GM23338 (cell line): Measurements from ENCODE around the gene MAPK8IP3. TPM values are rescaled to one million over a fixed set of nuclear protein-coding genes. Genes with fewer than 3 reads are reported as not detected.
"Not testable (repeated sequence)": the region's sequence is repeated elsewhere in the genome, so short reads cannot be mapped to it uniquely, and the experiment has no call there.

Experiments used
- ATAC-seq: fragments of 200-7000 bp; cut with Tn5 transposase; 3 replicates; pipeline ENCODE4 v1.9.1; 2020
- DNase-seq: peaks from one replicate; pipeline ENCODE4 v3.0.0-alpha.2; 2015; ENCODE audit warnings: low spot score
- H2AFZ ChIP-seq: fragments of 200-600 bp; sonication (generic); 2 replicates; pipeline ENCODE4 v1.8.0; 2016; ENCODE audit warnings: antibody characterized with exemption, mild to moderate bottlenecking, moderate library complexity
- H3F3A ChIP-seq: fragments of 200-600 bp; sonication (generic); replicated peaks from 2 replicates; pipeline ENCODE4 v1.8.0; 2017; ENCODE audit warnings: antibody characterized with exemption, mixed run types, low read depth
- H3K27ac ChIP-seq: fragments of 200-600 bp; sonication (generic); 2 replicates; pipeline ENCODE4 v1.6.1; 2016; ENCODE audit warnings: low read depth
- H3K27me3 ChIP-seq: fragments of 200-600 bp; sonication (generic); 2 replicates; pipeline ENCODE4 v1.8.0; 2016; ENCODE audit warnings: mild to moderate bottlenecking, mixed run types, moderate library complexity; ENCODE audit not compliant: insufficient read depth
- H3K36me3 ChIP-seq: fragments of 200-600 bp; sonication (generic); 2 replicates; pipeline ENCODE4 v1.8.0; 2016; ENCODE audit warnings: mild to moderate bottlenecking; ENCODE audit not compliant: insufficient read depth
- H3K4me1 ChIP-seq: fragments of 200-600 bp; sonication (generic); 2 replicates; pipeline ENCODE4 v1.8.0; 2016; ENCODE audit warnings: mild to moderate bottlenecking, moderate library complexity; ENCODE audit not compliant: insufficient read depth
- H3K4me2 ChIP-seq: fragments of 200-600 bp; sonication (generic); 2 replicates; pipeline ENCODE4 v1.7.1; 2017; ENCODE audit warnings: mixed run types
- H3K4me3 ChIP-seq: fragments of 200-600 bp; sonication (generic); 2 replicates; pipeline ENCODE4 v1.6.1; 2016; ENCODE audit warnings: mixed run types
- H3K79me2 ChIP-seq: fragments of 200-600 bp; sonication (generic); replicated peaks from 2 replicates; pipeline ENCODE4 v1.8.0; 2017; ENCODE audit warnings: mild to moderate bottlenecking; ENCODE audit not compliant: insufficient read depth
- H3K9me2 ChIP-seq: fragments of 200-600 bp; sonication (generic); 2 replicates; pipeline ENCODE4 v1.8.0; 2017; ENCODE audit not compliant: insufficient read depth
- H4K20me1 ChIP-seq: fragments of 200-600 bp; sonication (generic); replicated peaks from 2 replicates; pipeline ENCODE4 v1.8.0; 2017; ENCODE audit warnings: mild to moderate bottlenecking; ENCODE audit not compliant: insufficient read depth
- H3K27ac Mint-ChIP-seq: 2 replicates; pipeline ENCODE4 v1.8.0; 2020; ENCODE audit warnings: inconsistent platforms, mild to moderate bottlenecking, moderate library complexity, mixed read lengths
- H3K27me3 Mint-ChIP-seq: 3 replicates; pipeline ENCODE4 v1.8.0; 2022; ENCODE audit warnings: low read depth, mild to moderate bottlenecking, moderate library complexity, mixed read lengths, inconsistent platforms; ENCODE audit not compliant: insufficient read depth, poor library complexity
- H3K36me3 Mint-ChIP-seq: 3 replicates; pipeline ENCODE4 v1.8.0; 2021; ENCODE audit warnings: low read depth, mild to moderate bottlenecking, inconsistent platforms, moderate library complexity, mixed read lengths
- H3K4me1 Mint-ChIP-seq: 3 replicates; pipeline ENCODE4 v1.8.0; 2020; ENCODE audit warnings: mild to moderate bottlenecking, inconsistent platforms, mixed read lengths
- H3K4me3 Mint-ChIP-seq: 3 replicates; pipeline ENCODE4 v1.8.0; 2021; ENCODE audit warnings: moderate library complexity, mild to moderate bottlenecking, inconsistent platforms, mixed read lengths
- H3K9me3 Mint-ChIP-seq: 3 replicates; pipeline ENCODE4 v1.8.0; 2020; ENCODE audit warnings: moderate library complexity, mild to moderate bottlenecking, inconsistent platforms, mixed read lengths
- CTCF ChIP-seq, 2 experiments: fragments of 200-600 bp in 1 of 2; sonication (generic) in 1 of 2; conservative IDR thresholded peaks; 2 replicates each; pipeline versions ENCODE4 v1.5.1 to v1.6.1; 2016 to 2017; ENCODE audit warnings: antibody characterized with exemption in 2 of 2, low read depth in 2 of 2, mild to moderate bottlenecking in 2 of 2, moderate library complexity in 1 of 2
- EZH2phosphoT487 ChIP-seq: fragments of 200-600 bp; sonication (generic); IDR thresholded peaks from one replicate; pipeline ENCODE4 v1.8.1; 2018; ENCODE audit warnings: antibody characterized with exemption; ENCODE audit not compliant: unreplicated experiment
- JUNB ChIP-seq: IDR thresholded peaks from one replicate; pipeline ENCODE4 v1.6.1; 2016; ENCODE audit warnings: antibody characterized with exemption; ENCODE audit not compliant: unreplicated experiment
- NANOG ChIP-seq: IDR thresholded peaks from 2 replicates; pipeline ENCODE4 v1.6.1; 2016; ENCODE audit warnings: antibody characterized with exemption, borderline replicate concordance
- POLR2AphosphoS5 ChIP-seq: IDR thresholded peaks from 2 replicates; pipeline ENCODE4 v1.6.1; 2016; ENCODE audit warnings: antibody characterized with exemption, low read depth
- STAT1 ChIP-seq: IDR thresholded peaks from one replicate; pipeline ENCODE4 v1.6.1; 2016; ENCODE audit warnings: antibody characterized with exemption; ENCODE audit not compliant: unreplicated experiment
- ZNF114 ChIP-seq: fragments of 250-450 bp; sonication (Bioruptor Pico); IDR thresholded peaks from 2 replicates; pipeline ENCODE4 v1.5.0; 2020; ENCODE audit warnings: mild to moderate bottlenecking, moderate library complexity
- ZNF331 ChIP-seq: fragments of 250-450 bp; sonication (Bioruptor Pico); IDR thresholded peaks from 2 replicates; pipeline ENCODE4 v1.5.0; 2020; ENCODE audit warnings: low read depth, mild to moderate bottlenecking, moderate library complexity
- ZNF462 ChIP-seq: fragments of 250-450 bp; sonication (Bioruptor Pico); IDR thresholded peaks from 2 replicates; pipeline ENCODE4 v1.5.0; 2020; ENCODE audit warnings: mild to moderate bottlenecking, moderate library complexity
- polyA plus RNA-seq: library from polyadenylated mRNA; unstranded; fragments of >200 nt; fragmentation: Nextera tagmentation; extraction: Ambion mirVana; gene quantifications from 2 replicates; pipeline ENCODE4 v1.2.1, GENCODE V29; 2016
- total RNA-seq: library from RNA; depleted of rRNA; stranded (reverse); fragments of >200 nt; shearing (Covaris generic); gene quantifications from 2 replicates; pipeline ENCODE4 v1.2.3, GENCODE V29; 2014
- TF ChIP-seq, protein P1 (sequence below): IDR thresholded peaks from one replicate; pipeline ENCODE4 v1.6.1; 2018; ENCODE audit warnings: antibody characterized with exemption; ENCODE audit not compliant: unreplicated experiment

Gene MAPK8IP3
- total and polyA plus RNA-seq, 2 experiments from 2014 or later, result 11.3 to 58.4 TPM

GRCh38 chr16:1705324-1705687 lies 689 bp upstream of the MAPK8IP3 start:
- ATAC-seq, result peak; percentile 8
- peak; percentile 18 for DNase-seq

DNA sequence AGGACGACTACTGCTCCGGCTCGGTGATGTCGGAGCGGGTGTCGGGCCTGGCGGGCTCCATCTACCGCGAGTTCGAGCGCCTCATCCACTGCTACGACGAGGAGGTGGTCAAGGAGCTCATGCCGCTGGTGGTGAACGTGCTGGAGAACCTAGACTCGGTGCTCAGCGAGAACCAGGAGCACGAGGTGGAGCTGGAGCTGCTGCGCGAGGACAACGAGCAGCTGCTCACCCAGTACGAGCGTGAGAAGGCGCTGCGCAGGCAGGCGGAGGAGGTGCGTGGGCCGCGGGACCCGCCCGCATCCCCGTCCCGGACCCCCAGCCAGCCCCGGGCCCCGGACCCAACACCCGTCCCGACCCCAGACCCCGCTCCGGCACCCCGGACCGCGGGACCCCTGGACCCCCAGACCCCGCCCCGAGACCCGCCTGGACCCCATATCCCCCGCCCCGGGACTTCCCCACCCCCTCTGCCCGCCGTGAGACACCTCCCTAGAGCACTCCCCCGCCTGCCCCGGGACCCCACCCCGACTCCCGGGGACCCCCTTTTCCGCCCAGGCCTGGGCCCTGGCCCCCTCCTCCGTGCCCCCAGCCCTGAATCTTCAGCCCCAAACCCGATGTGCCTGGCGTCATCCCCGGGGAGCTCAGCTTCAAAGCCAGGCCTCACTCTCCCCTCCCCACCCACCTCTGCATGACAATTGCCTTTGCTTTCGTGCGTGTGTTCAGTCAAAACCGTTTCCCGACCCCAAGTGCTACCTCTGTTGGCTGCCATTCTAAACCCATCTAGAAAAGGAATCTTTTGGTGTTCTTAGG lies 594 bp downstream of the MAPK8IP3 start:
- Histone ChIP-seq H3K4me3 (peak overlapping the region; percentile 90), H3K27me3 (no peaks in the 10 kb centered on the region), H3K9me2 (no peaks in the 10 kb centered on the region), H3F3A (peaks cover 24% of the 10 kb centered on the region), H3K27ac (no peak overlapping the region), H3K36me3 (no peaks in the 10 kb centered on the region), H3K4me1 (peaks cover 14% of the 10 kb centered on the region), H2AFZ (peak overlapping the region; percentile 85; the same call in 1 of the 2 replicates), H3K79me2 (peaks cover 47% of the 10 kb centered on the region), H4K20me1 (peaks cover 29% of the 10 kb centered on the region), H3K4me2 (peak overlapping the region; percentile 92)
- Mint-ChIP-seq H3K27ac (no peak overlapping the region), H3K36me3 (peaks cover 19% of the 10 kb centered on the region), H3K4me3 (peak overlapping the region; percentile 96), H3K4me1 (peaks cover 20% of the 10 kb centered on the region), H3K9me3 (no peaks in the 10 kb centered on the region), H3K27me3 (peaks cover 21% of the 10 kb centered on the region)
- ATAC-seq, result peak; percentile 9
- peak; percentile 50 for DNase-seq
- TF ChIP-seq ZNF114 (CRISPR knock-in tag) (no peak), POLR2AphosphoS5 (no peak), CTCF (conservative IDR thresholded peaks at IDR 0.05; ENCODE audit: low read depth in 2 of 2) (no peak), ZNF331 (CRISPR knock-in tag) (no peak), ZNF462 (CRISPR knock-in tag) (no peak), STAT1 (no peak), EZH2phosphoT487 (no peak), JUNB (no peak), NANOG (no peak)
- TF ChIP-seq, protein P1, sequence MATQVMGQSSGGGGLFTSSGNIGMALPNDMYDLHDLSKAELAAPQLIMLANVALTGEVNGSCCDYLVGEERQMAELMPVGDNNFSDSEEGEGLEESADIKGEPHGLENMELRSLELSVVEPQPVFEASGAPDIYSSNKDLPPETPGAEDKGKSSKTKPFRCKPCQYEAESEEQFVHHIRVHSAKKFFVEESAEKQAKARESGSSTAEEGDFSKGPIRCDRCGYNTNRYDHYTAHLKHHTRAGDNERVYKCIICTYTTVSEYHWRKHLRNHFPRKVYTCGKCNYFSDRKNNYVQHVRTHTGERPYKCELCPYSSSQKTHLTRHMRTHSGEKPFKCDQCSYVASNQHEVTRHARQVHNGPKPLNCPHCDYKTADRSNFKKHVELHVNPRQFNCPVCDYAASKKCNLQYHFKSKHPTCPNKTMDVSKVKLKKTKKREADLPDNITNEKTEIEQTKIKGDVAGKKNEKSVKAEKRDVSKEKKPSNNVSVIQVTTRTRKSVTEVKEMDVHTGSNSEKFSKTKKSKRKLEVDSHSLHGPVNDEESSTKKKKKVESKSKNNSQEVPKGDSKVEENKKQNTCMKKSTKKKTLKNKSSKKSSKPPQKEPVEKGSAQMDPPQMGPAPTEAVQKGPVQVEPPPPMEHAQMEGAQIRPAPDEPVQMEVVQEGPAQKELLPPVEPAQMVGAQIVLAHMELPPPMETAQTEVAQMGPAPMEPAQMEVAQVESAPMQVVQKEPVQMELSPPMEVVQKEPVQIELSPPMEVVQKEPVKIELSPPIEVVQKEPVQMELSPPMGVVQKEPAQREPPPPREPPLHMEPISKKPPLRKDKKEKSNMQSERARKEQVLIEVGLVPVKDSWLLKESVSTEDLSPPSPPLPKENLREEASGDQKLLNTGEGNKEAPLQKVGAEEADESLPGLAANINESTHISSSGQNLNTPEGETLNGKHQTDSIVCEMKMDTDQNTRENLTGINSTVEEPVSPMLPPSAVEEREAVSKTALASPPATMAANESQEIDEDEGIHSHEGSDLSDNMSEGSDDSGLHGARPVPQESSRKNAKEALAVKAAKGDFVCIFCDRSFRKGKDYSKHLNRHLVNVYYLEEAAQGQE, result no peak

More at GRCh38 chr16:1705324-1705687, 689 bp upstream of the MAPK8IP3 start:
- not testable (repeated sequence) for H3K36me3 ChIP-seq, H3K27me3 ChIP-seq, H3K9me3 Mint-ChIP-seq, H3K9me2 ChIP-seq
- Histone ChIP-seq H3F3A (peaks cover 29% of the 10 kb centered on the region), H3K4me2 (peak overlapping the region; percentile 87), H3K4me1 (peaks cover 14% of the 10 kb centered on the region), H3K79me2 (peaks cover 34% of the 10 kb centered on the region), H2AFZ (peak overlapping the region; percentile 80), H4K20me1 (peaks cover 33% of the 10 kb centered on the region), H3K4me3 (peak overlapping the region; percentile 90), H3K27ac (peak overlapping the region; percentile 94)
- H3K4me1 Mint-ChIP-seq, result peaks cover 20% of the 10 kb centered on the region
- H3K36me3 Mint-ChIP-seq, result peaks cover 32% of the 10 kb centered on the region
- peak overlapping the region; percentile 99 for H3K27ac Mint-ChIP-seq
- peaks cover 21% of the 10 kb centered on the region for H3K27me3 Mint-ChIP-seq
- H3K4me3 Mint-ChIP-seq, result peak overlapping the region; percentile 96
